ENCODE results near the gene CTBP1. TPM values are rescaled to one million over a fixed set of nuclear protein-coding genes. Genes with fewer than 3 reads are reported as not detected.

Gene CTBP1
- total and polyA plus RNA-seq, 2 of the 8 experiments (the other 6 are each of a cell fraction or from before 2014, with no cell fraction given): 128 to 185 TPM

DNA sequence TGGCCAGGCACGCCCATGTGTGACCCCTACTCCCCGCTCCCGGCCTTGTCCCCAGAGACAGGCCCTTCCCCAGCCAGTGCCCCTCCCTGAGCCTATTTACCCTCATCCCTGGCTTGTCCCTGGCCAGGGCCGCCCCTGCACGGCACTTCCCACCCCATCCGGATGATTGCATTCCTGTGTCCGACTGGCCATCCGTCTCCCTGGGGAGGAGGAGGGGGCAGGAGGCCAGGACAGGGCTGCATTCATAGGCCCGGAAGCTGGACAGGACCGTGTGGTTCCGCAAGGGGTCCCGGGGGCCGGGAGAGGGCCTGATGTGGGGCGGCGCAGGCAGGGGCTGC, 22.8 kb downstream of the CTBP1 start (continued):
- TF ChIP-seq KDM4A (IDR thresholded peaks at IDR 0.05; ENCODE audit: low read depth, low read length, severe bottlenecking) (no peak), CBX5 (IDR thresholded peaks at IDR 0.05; ENCODE audit: low read depth, low read length) (no peak), SIX5 (IDR thresholded peaks at IDR 0.05; ENCODE audit: low read depth, low read length) (no peak), JUND (IDR thresholded peaks at IDR 0.05; ENCODE audit: low read length) (no peak), POLR2AphosphoS5 (IDR thresholded peaks at IDR 0.05; ENCODE audit: low read depth, low read length) (no peak)
- TF ChIP-seq, protein P1, sequence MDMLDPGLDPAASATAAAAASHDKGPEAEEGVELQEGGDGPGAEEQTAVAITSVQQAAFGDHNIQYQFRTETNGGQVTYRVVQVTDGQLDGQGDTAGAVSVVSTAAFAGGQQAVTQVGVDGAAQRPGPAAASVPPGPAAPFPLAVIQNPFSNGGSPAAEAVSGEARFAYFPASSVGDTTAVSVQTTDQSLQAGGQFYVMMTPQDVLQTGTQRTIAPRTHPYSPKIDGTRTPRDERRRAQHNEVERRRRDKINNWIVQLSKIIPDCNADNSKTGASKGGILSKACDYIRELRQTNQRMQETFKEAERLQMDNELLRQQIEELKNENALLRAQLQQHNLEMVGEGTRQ (IDR thresholded peaks at IDR 0.05; ENCODE audit: low read length): no peak
